GM10266 (cell line): ENCODE measurements around the gene COX8A.

Source experiments
- DNase-seq: peaks from one replicate; pipeline ENCODE4 v3.0.0; 2012; ENCODE audit errors: extremely low spot score
- TF ChIP-seq, protein P1 (sequence below): IDR thresholded peaks from 2 replicates; pipeline ENCODE4 v1.5.1; 2012; ENCODE audit warnings: mild to moderate bottlenecking, low read depth; ENCODE audit not compliant: control insufficient read depth, insufficient read depth; ENCODE audit errors: missing control alignments

COX8A gene

DNA sequence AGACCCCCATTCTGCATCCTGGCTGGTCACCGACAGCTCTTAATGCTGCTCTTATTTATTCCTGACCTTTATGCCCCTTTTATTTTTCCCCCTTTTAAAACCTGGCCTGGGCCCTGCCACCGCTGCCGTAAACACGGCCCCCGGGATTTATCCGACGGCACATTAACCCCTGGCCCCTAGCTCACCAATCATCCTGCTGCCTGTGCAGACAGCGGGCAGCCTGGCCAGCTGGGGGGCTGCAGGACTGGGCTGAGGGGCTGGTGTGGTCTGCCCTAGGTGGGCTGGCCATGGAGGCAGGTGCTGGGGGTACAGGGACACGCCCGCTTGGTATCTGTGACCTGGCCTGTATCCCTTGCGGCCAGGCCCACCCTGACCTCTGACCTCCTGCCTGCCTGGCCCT lies 39.9 kb downstream of the COX8A start:
- no peak for DNase-seq
- TF ChIP-seq, protein P1, sequence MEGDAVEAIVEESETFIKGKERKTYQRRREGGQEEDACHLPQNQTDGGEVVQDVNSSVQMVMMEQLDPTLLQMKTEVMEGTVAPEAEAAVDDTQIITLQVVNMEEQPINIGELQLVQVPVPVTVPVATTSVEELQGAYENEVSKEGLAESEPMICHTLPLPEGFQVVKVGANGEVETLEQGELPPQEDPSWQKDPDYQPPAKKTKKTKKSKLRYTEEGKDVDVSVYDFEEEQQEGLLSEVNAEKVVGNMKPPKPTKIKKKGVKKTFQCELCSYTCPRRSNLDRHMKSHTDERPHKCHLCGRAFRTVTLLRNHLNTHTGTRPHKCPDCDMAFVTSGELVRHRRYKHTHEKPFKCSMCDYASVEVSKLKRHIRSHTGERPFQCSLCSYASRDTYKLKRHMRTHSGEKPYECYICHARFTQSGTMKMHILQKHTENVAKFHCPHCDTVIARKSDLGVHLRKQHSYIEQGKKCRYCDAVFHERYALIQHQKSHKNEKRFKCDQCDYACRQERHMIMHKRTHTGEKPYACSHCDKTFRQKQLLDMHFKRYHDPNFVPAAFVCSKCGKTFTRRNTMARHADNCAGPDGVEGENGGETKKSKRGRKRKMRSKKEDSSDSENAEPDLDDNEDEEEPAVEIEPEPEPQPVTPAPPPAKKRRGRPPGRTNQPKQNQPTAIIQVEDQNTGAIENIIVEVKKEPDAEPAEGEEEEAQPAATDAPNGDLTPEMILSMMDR, result no peak

- TF ChIP-seq, protein P1, result no peak
- no peak for DNase-seq
Measured at GRCh38 chr11:64015510-64015909, 41.1 kb downstream of the COX8A start.

GRCh38 chr11:64015935-64016845 lies 41.8 kb downstream of the COX8A start:
- TF ChIP-seq, protein P1, result no peak
- no peak for DNase-seq

DNA sequence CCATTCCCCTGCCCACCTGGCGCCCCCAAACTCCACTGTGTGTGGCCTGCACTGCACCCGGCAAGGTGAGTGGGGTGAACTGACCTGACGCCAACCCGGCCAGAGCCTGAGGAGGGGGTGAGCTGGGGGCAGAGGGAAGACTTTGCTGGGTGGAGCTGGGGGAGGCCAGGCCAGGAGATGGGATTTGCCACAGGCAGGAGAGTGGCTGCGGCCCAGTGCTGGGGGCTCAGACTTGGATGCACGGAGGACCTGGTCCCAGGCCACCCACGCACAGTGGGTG lies 43.5 kb downstream of the COX8A start:
- TF ChIP-seq, protein P1, result no peak
- DNase-seq, result no peak

GRCh38 chr11:64018310-64018709 lies 43.9 kb downstream of the COX8A start:
- no peak for DNase-seq
- TF ChIP-seq, protein P1, result no peak

DNA sequence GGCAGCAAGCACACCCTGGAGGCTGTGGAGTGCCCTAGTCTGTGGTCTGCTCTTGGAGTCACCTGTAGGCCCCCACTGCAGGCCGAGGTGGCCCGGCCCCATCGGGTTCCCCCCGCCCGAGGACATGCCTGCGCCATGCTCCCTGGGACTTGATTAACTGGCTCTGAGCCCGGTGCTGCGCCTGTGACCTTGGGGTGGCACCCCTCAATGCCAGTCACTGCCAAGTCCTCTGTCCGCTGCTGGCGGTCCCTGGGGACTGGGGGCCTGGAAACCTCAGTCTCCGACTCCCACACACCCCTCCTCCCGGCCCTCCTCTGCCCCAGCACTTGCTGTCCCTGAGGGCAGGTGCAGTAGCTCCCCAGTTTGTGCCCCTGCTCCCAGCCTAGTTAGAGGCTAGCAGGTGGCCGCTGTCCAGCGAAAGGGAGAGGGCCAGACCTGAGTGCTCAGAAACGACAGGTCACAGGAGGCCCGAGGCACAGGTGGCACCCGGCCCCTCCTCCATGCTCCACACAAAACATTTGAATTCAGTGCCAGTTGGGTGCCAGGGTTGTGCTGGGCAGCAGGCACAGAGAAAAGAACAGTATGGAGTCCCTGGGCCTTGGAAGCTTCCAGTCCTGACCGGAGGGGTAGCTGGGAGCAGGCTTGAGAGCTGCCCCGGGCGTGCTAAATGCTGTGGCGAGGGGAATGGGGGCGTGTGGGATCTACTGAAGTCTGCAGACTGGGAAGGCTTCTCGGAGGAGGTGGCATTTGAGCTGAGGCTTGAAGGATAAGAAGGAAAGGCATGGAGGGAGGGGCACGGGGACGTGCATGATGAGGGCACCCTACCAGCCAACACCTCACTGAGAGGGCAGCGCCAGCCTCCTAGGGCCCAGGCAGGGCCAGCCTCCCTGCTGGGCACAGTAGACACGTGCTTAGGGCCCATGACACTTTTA lies 45.0 kb downstream of the COX8A start:
- TF ChIP-seq, protein P1, result no peak
- DNase-seq, result no peak
